DND-41 (cell line): ENCODE results near the gene PET100.

ENCODE experiments used
- EZH2 ChIP-seq: IDR thresholded peaks from 3 replicates; pipeline ENCODE4 v1.6.1; 2012; ENCODE audit warnings: borderline replicate concordance, low read depth, mild to moderate bottlenecking, moderate library complexity, low read length, inconsistent platforms; ENCODE audit not compliant: severe bottlenecking
- TF ChIP-seq, protein P1 (sequence below): IDR thresholded peaks from 2 replicates; pipeline ENCODE4 v1.5.1; 2012; ENCODE audit warnings: borderline replicate concordance, low read length, moderate library complexity, mild to moderate bottlenecking; ENCODE audit not compliant: poor library complexity, severe bottlenecking; ENCODE audit errors: extremely low read depth

DNA sequence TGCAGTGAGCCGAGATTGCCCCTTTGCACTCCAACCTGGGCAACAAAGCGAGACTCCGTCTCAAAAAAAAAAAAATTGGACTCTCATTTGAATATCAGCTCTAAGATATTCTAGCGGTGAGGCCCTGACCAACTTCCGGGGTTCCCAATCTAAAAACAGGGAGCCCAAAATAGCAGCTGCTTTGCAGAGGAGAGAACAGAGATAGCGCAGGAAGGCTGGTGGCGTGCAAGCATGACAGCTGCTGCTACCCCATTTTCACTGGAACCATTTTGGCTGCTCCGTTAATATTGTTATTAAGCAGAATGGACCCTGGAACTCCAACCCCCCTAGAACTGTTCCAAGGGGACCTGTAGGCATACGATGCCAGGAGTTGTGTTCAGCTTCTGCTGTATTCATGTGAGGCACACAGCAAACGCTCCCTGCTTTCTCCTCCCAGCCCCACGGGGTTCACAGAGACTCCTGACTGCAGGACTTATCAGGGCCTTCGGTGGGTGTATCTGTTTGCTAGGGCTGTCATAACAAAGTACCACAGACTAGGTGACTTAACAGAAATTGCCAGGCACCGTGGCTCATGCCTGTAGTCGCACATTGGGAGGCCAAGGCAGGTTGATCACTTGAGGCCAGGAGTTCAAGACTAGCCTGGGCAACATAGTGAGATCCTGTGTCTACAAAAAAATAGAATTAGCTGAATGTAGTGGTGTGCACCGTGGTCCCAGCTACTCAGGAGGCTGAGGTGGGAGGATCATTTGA lies 18.8 kb downstream of the PET100 start:
- TF ChIP-seq, protein P1, sequence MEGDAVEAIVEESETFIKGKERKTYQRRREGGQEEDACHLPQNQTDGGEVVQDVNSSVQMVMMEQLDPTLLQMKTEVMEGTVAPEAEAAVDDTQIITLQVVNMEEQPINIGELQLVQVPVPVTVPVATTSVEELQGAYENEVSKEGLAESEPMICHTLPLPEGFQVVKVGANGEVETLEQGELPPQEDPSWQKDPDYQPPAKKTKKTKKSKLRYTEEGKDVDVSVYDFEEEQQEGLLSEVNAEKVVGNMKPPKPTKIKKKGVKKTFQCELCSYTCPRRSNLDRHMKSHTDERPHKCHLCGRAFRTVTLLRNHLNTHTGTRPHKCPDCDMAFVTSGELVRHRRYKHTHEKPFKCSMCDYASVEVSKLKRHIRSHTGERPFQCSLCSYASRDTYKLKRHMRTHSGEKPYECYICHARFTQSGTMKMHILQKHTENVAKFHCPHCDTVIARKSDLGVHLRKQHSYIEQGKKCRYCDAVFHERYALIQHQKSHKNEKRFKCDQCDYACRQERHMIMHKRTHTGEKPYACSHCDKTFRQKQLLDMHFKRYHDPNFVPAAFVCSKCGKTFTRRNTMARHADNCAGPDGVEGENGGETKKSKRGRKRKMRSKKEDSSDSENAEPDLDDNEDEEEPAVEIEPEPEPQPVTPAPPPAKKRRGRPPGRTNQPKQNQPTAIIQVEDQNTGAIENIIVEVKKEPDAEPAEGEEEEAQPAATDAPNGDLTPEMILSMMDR = no peak
- TF ChIP-seq EZH2 = no peak
